ENCODE results near the gene GLT8D1.

GRCh38 chr3:52684184-52684583 is 21.4 kb downstream of the GLT8D1 start:
- TF ChIP-seq CTCF (IDR thresholded peaks at IDR 0.05; ENCODE audit: low read depth, low read length, missing input control) (no peak), YY1 (IDR thresholded peaks at IDR 0.05) (no peak), ZBTB33 (IDR thresholded peaks at IDR 0.05) (no peak), NR2F2 (IDR thresholded peaks at IDR 0.05) (no peak), MAX (IDR thresholded peaks at IDR 0.05) (no peak), REST (IDR thresholded peaks at IDR 0.05) (no peak), TAF1 (conservative IDR thresholded peaks at IDR 0.05) (no peak), ATF3 (IDR thresholded peaks at IDR 0.05) (no peak), JUND (IDR thresholded peaks at IDR 0.05) (no peak), HNF4G (IDR thresholded peaks at IDR 0.05) (peak; percentile 27), GABPA (IDR thresholded peaks at IDR 0.05 in 1 of 2, conservative IDR thresholded peaks at IDR 0.05 in 1 of 2) (no peak), RAD21 (IDR thresholded peaks at IDR 0.05) (no peak), RXRA (IDR thresholded peaks at IDR 0.05) (no peak), SP1 (IDR thresholded peaks at IDR 0.05) (no peak)

Measured in liver (tissue), 3 donors.